ENCODE results near the gene IMMP2L.

- TF ChIP-seq CTCF (IDR thresholded peaks at IDR 0.05) (no peak), POLR2A (IDR thresholded peaks at IDR 0.05) (no peak)
Observed at GRCh38 chr7:111525100-111525499, 37.2 kb downstream of the IMMP2L start.

Data from right lobe of liver (tissue), 4 donors.